ENCODE data around the gene PPP2R1A. TPM values are rescaled to one million over a fixed set of nuclear protein-coding genes. Genes with fewer than 3 reads are reported as not detected.

PPP2R1A gene
- total and polyA plus RNA-seq, 2 of the 13 experiments (the other 11 are each of a cell fraction or from before 2014, with no cell fraction given): 86.7 to 130 TPM

- TF ChIP-seq, protein P1, sequence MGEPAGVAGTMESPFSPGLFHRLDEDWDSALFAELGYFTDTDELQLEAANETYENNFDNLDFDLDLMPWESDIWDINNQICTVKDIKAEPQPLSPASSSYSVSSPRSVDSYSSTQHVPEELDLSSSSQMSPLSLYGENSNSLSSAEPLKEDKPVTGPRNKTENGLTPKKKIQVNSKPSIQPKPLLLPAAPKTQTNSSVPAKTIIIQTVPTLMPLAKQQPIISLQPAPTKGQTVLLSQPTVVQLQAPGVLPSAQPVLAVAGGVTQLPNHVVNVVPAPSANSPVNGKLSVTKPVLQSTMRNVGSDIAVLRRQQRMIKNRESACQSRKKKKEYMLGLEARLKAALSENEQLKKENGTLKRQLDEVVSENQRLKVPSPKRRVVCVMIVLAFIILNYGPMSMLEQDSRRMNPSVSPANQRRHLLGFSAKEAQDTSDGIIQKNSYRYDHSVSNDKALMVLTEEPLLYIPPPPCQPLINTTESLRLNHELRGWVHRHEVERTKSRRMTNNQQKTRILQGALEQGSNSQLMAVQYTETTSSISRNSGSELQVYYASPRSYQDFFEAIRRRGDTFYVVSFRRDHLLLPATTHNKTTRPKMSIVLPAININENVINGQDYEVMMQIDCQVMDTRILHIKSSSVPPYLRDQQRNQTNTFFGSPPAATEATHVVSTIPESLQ (CRISPR knock-in tag; conservative IDR thresholded peaks at IDR 0.05): no peak
- TF ChIP-seq, protein P2, sequence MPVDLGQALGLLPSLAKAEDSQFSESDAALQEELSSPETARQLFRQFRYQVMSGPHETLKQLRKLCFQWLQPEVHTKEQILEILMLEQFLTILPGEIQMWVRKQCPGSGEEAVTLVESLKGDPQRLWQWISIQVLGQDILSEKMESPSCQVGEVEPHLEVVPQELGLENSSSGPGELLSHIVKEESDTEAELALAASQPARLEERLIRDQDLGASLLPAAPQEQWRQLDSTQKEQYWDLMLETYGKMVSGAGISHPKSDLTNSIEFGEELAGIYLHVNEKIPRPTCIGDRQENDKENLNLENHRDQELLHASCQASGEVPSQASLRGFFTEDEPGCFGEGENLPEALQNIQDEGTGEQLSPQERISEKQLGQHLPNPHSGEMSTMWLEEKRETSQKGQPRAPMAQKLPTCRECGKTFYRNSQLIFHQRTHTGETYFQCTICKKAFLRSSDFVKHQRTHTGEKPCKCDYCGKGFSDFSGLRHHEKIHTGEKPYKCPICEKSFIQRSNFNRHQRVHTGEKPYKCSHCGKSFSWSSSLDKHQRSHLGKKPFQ (CRISPR knock-in tag; IDR thresholded peaks at IDR 0.05; ENCODE audit: insufficient replicate concordance): no peak
- no peak for TF ChIP-seq STAG1 (CRISPR knock-in tag; IDR thresholded peaks at IDR 0.05)
- 0 out of 2 replicates have a peak, but pooled peaks have one; percentile 11 for TF ChIP-seq NCOA2 (CRISPR knock-in tag; IDR thresholded peaks at IDR 0.05)
- TF ChIP-seq, protein P3, sequence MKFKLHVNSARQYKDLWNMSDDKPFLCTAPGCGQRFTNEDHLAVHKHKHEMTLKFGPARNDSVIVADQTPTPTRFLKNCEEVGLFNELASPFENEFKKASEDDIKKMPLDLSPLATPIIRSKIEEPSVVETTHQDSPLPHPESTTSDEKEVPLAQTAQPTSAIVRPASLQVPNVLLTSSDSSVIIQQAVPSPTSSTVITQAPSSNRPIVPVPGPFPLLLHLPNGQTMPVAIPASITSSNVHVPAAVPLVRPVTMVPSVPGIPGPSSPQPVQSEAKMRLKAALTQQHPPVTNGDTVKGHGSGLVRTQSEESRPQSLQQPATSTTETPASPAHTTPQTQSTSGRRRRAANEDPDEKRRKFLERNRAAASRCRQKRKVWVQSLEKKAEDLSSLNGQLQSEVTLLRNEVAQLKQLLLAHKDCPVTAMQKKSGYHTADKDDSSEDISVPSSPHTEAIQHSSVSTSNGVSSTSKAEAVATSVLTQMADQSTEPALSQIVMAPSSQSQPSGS (CRISPR knock-in tag; IDR thresholded peaks at IDR 0.05): peak; percentile 67; the same call in 1 of the 2 replicates
- no peak for TF ChIP-seq NCOR1 (IDR thresholded peaks at IDR 0.05; ENCODE audit: borderline replicate concordance, low read length)
- TF ChIP-seq, protein P4, sequence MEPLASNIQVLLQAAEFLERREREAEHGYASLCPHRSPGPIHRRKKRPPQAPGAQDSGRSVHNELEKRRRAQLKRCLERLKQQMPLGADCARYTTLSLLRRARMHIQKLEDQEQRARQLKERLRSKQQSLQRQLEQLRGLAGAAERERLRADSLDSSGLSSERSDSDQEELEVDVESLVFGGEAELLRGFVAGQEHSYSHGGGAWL (CRISPR knock-in tag; IDR thresholded peaks at IDR 0.05): no peak
- TF ChIP-seq, protein P5, sequence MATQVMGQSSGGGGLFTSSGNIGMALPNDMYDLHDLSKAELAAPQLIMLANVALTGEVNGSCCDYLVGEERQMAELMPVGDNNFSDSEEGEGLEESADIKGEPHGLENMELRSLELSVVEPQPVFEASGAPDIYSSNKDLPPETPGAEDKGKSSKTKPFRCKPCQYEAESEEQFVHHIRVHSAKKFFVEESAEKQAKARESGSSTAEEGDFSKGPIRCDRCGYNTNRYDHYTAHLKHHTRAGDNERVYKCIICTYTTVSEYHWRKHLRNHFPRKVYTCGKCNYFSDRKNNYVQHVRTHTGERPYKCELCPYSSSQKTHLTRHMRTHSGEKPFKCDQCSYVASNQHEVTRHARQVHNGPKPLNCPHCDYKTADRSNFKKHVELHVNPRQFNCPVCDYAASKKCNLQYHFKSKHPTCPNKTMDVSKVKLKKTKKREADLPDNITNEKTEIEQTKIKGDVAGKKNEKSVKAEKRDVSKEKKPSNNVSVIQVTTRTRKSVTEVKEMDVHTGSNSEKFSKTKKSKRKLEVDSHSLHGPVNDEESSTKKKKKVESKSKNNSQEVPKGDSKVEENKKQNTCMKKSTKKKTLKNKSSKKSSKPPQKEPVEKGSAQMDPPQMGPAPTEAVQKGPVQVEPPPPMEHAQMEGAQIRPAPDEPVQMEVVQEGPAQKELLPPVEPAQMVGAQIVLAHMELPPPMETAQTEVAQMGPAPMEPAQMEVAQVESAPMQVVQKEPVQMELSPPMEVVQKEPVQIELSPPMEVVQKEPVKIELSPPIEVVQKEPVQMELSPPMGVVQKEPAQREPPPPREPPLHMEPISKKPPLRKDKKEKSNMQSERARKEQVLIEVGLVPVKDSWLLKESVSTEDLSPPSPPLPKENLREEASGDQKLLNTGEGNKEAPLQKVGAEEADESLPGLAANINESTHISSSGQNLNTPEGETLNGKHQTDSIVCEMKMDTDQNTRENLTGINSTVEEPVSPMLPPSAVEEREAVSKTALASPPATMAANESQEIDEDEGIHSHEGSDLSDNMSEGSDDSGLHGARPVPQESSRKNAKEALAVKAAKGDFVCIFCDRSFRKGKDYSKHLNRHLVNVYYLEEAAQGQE (IDR thresholded peaks at IDR 0.05; ENCODE audit: borderline replicate concordance in 1 of 2, low read depth in 1 of 2, low read length in 2 of 2): 0 out of 4 replicates have a peak, but pooled peaks of 1 of the 2 experiments have one; percentile 5
- TF ChIP-seq BRD4 (CRISPR knock-in tag; IDR thresholded peaks at IDR 0.05): no peak
- TF ChIP-seq SP1 (IDR thresholded peaks at IDR 0.05): no peak
- TF ChIP-seq SP1 (CRISPR knock-in tag; IDR thresholded peaks at IDR 0.05): peak; percentile 95
- no peak for TF ChIP-seq CHD2 (IDR thresholded peaks at IDR 0.05; ENCODE audit: low read depth, low read length)
- TF ChIP-seq, protein P6, sequence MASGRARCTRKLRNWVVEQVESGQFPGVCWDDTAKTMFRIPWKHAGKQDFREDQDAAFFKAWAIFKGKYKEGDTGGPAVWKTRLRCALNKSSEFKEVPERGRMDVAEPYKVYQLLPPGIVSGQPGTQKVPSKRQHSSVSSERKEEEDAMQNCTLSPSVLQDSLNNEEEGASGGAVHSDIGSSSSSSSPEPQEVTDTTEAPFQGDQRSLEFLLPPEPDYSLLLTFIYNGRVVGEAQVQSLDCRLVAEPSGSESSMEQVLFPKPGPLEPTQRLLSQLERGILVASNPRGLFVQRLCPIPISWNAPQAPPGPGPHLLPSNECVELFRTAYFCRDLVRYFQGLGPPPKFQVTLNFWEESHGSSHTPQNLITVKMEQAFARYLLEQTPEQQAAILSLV (CRISPR knock-in tag; IDR thresholded peaks at IDR 0.05; ENCODE audit: borderline replicate concordance): peak; percentile 68; the same call in 1 of the 2 replicates
- TF ChIP-seq ZNF879 (CRISPR knock-in tag; IDR thresholded peaks at IDR 0.05): no peak
- no peak for TF ChIP-seq GPN1 (CRISPR knock-in tag; IDR thresholded peaks at IDR 0.05; ENCODE audit: borderline replicate concordance)
- TF ChIP-seq, protein P7, sequence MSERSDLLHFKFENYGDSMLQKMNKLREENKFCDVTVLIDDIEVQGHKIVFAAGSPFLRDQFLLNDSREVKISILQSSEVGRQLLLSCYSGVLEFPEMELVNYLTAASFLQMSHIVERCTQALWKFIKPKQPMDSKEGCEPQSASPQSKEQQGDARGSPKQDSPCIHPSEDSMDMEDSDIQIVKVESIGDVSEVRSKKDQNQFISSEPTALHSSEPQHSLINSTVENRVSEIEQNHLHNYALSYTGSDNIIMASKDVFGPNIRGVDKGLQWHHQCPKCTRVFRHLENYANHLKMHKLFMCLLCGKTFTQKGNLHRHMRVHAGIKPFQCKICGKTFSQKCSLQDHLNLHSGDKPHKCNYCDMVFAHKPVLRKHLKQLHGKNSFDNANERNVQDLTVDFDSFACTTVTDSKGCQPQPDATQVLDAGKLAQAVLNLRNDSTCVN (CRISPR knock-in tag; IDR thresholded peaks at IDR 0.05; ENCODE audit: borderline replicate concordance): peak; percentile 35; the same call in 1 of the 2 replicates
Measured at GRCh38 chr19:52269338-52270261, 79.7 kb downstream of the PPP2R1A start, which contains the start of gene ZNF766 (continued).

Measured in HepG2 (cell line).